Dermis microvascular lymphatic vessel endothelial cell (primary cell): ENCODE measurements around the gene CHD2. TPM values are rescaled to one million over a fixed set of nuclear protein-coding genes. Genes with fewer than 3 reads are reported as not detected.

Experiments
- DNase-seq, 2 donors: peaks; one replicate each; pipeline versions ENCODE4 v3.0.0 to v3.0.0-alpha.2; 2010; ENCODE audit warnings: low read depth in 2 of 2
- total RNA-seq: library from RNA; depleted of rRNA; stranded (reverse); fragments of >200 nt; gene quantifications from 2 replicates; pipeline ENCODE4 v1.2.1, GENCODE V29; 2014

CHD2 gene
- total RNA-seq, 1 donor from 2014 or later: 40.2 TPM

DNA sequence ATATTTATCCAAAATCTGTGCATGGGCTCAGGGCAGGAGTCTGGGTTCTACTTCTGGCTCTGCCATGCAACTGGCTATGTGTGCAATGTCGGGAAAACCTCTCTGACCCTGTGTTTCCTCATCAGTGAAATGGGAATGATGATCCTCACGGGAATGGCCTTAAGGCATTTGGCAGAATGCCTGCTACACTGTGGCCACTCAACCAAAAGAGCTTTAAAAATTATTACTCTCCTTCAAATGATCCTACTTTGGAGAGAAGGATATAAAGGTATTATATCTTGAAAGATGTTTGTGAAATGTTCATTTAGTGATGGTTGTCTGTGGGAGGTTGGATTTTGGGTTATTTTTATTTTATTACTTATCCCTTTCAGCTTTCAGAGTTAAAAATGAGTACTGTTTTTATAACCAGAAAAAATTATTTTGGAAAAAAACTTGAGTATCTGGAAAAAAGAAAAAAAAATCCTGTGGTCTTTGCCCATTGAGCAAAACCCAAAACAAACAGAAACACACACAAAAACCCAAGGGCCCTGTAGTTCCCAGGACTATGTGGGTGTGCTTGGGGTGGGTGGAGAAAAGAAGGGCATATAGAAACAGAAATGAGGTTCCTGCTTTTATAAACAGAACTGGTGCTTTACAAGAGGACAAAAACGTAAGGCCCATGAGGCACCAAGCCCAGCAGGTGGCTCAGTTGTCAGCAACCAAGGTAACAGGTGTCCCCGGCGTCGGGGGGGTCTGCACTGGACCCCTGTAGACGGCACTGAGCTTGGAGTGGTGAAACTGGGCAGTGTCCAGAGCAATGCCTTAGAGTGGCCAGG lies 166.9 kb downstream of the CHD2 start:
- peak in 1 of 2 donors; percentile 3 for DNase-seq

DNA sequence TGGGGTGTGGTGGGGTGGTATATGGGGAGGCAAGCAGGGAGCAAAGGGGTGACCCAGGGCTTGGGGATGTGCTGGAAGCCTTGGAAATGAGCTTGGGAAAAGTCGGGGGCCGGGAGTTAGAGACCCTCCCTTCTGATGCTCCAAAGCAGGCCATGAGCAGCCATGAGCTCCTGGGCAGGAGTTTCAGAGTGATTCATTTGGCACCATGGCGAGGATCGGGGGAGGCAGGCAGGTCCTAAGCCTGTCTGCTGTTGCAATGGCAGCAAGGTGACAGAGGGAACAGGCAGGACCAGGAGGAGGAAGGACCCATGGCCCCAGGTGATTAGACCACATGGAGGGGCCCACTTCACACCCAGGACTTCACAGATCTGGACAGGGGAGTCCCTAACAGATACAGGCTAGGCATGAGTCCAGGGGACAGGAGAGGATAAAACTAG lies 167.5 kb downstream of the CHD2 start:
- no peak for DNase-seq

DNA sequence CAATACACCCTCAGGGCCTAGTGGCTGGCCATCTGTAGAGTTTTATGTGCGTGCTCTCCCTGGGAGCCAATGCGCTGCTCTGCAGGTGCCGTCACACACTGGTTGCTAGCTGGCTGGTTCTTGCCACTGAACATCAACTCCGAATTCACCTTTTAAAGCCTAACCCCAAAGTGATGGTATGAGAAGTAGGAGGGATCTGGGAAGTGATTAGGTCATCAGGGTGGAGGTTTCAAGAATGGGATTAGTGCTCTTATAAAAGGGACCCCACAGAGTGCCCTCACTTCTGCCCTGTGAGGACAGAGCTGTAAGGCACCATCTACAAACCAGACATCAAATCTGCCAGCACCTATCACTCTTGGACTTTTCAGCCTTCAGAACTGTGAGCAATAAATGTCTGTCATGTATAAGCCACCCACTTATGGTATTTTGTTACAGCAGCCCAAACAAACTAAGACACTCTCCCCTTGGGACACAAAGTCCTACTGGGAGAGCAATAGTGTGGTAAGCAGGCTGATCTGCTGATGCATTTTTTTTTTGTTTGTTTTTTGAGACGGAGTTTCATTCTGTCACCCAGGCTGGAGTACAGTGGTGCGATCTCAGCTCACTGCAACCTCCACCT lies 168.6 kb downstream of the CHD2 start:
- no peak for DNase-seq

DNA sequence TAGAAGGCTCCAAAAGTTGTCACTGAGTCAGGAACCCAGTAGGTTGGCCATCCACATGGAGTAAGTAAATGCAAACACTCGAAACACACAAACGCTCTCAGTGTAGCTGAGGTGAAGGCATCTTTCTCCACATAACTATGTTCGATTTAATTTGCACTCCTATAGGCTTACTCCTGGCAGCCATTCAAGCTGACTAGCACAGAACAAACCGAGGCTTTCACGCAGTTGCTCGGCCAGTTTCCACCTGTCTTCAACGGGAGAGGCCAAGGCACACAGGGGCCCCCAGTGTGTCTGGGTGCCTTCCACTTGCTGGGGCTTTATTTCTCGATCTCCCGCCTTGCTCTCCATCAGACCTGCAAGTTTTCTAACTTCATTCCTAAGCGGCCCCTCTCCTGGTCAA lies 170.0 kb downstream of the CHD2 start:
- no peak for DNase-seq

DNA sequence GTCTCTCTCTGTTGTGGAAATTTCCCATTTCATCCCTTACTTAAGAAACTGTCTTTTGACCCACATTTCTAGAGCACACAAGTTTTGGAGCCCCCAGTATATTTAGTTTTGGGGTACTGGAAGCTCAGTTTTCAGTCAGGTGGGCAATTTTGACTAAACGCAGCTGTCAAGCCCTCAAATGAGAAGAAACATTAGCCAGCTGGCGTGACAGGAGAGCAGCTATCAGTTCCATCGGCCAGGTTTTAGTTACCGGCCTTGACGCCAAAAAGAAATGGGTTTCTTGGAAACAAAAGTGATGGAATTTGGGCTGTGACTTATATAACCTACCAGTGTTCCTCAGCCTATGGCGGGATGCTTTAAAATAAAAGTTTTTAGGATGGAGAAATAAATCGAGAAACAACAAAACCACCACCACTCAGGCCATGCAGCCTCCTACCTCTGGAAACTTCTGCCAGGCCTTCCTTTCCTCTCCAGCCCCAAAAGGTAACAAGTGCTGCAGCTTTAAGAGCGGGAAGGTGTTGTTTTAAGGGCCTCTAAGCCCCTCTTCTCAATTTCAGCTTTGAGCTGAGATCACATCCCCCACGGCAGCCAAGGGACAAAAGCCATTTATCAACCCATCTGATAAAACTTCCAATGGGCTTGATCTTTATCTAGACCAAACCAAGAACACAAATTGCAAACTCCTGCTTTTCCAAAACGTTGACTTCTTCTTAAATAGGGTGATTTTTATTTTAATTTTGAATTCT lies 170.6 kb downstream of the CHD2 start:
- DNase-seq: no peak

DNA sequence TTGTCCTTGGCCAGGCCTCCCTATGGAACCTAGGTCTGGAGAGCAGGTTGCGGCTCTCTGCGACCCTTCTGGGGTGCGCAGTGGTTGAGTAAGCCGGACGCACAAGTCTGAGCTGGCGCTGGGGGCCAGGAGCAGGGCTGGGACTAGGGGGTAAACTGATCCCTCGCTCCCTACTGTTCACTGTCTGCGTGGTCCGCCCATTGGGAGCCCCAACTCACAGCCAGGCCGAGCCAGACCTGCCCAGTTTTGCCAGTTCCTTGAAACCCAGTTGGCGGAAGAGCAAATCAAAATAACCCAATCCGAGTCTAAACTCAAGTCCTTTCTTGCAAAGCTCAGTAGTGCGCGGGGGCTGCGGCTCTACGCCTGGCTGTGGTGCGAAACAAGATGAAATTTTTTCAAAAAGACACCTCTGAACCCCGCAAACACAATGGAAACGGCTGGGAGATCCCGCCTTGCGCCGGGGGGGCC lies 171.4 kb downstream of the CHD2 start:
- no peak for DNase-seq

DNA sequence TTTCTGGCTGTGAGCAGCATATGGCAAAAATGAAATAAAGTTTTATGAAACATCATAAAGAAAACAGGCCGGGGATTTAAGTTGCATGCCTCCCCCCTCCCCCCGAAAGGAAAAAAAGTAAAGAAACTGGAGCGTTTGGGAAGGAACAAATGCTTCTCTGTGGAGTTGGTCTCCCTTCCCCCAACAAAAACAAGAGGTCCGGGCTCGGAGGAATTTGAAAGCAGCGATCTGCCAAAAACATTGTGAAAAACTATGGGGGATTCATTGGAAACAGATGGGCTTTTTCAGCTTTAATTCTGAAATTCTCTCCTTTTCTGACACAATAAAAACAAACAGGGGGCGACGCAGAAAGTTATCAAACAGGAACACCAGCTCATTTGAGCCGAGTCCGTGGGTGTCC lies 171.9 kb downstream of the CHD2 start:
- DNase-seq: no peak

DNA sequence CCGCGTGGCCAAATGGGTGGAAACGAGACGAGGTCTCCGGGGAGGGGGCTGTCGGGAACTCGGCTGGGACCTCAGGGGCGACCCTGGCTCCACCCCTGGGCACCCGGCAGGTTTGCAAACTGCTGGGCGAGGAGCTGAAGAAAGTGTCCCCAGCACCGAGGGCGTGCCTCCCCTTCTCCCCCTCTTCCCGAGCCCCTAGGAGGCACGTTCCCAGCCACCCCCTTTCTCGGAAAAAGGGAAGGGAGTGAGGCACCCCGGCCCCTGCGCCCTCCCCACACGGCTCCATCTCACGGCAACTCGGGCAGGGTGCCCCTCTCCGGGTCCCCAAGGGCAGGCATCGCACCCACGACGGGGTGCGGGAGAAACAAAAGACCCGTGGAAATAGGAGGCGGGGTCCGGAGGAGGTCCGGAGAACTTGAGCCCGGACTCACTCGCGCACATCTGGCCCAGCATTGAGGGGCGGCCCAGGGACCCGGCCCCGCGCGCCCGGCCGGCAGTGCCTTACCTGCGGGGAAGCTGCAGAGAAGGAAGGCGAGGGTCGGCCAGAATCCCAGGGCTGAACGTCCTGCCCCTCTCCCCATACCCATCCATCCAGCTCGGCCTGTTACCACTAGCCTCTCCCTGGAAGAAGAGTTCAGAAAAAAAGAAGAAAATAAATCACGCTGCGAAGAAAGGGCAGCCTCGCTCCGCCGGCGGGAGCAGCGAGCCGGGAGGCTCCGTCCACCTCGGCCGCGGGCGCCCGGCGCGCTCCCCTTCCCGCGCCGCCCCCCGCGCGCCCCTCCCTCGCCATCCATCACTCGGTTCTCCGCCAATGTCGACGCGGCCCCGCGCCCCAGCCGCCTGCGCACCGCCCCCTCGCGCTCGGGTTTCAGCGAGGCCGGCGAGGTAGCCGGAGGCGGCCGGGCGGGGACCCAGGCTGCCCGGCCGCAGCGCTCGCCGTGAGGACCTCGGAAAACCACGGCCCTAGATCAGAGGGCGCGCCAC lies 172.6 kb downstream of the CHD2 start:
- peak in 1 of 2 donors; percentile 71 for DNase-seq

DNA sequence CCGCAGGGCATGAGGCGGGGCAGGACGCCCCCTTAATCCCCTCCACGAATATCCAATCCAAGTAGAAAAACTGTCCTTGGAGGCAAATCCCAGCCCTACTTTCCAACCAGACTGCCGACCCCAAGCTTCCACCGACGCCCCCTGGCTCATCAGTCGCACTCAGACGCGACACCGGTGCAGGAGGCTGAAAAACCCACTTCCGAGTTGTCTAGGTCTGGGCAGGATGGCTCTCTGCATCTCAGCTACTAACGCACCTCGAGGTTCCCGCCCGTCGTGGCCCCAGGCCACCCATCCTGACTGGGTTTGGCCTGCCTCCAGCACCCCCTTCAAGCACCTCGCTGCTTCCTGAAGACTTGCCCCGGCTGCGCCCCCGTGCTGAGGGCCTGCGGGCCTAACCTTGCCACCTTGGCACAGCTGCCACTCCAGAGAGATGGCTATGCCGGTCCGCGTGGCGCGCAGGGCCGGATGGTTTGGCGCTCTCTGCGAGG lies 173.4 kb downstream of the CHD2 start:
- no peak for DNase-seq

DNA sequence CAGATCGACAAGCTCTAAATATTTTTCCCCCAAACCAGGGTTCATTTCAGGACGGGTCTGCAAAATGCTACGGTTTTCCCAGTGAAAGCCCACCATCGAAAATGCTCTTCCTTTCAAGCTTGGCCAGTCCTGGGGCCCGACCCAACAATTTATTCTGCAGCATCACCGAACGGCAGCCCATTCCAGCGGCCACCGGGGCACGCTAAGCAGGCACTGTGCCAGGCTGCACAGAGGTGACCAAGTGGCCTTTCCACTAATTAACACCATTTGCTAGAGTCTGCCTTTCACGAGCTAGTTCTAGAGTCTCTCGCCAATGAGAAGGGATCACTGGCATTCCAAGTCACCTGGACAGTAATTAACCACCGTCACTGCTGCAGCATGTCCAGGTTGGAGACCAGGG lies 174.5 kb downstream of the CHD2 start:
- DNase-seq: no peak

DNA sequence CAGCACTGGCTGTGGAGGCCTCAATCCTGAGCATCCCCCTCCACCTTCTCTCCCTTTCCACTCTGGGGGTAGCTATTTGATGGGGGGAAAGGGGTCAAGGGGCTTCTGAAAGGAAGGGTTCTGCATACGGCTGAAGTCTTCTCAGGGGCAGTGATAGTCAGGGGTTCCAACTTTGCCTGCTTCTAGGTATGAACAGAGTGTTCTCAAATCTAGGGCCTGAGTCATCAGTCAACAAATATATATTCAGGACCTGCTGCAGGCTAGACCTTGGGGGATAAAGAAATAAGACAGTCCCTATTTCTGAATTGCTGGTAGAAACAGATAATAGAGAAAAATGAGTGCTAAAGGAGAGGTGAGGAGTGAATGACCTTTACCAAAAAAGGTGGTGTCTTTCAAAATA lies 176.1 kb downstream of the CHD2 start:
- no peak for DNase-seq

DNA sequence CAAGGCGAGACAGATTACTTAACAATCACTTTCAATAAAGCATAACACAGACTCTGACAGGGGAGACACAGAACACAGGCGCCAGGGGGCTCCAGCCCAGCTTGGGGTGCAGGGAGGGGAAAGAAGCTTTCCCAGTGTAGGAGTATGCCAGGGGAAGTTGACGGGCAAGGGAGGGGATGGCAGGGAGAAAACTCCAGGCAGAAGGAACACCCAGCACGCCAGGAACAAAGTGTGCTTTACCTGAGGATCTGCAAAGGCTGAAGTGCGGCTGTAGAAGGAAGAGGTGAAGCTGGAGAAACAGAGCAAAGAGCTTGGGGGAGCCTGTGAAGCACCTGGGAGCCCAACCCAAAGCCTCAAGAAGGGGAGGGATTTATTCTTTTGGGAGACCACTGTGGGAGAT lies 176.8 kb downstream of the CHD2 start:
- DNase-seq: no peak

Other genes with a start within 250 kb of the CHD2 start
- gene FAM174B, start 244.5 kb upstream of the CHD2 start, total RNA-seq: 62.6 and 87.6 TPM in 2 replicates
- gene RGMA, start 188.9 kb downstream of the CHD2 start, total RNA-seq: under 0.01 TPM in 2 replicates